ENCODE data around the gene LAMP2.
"Not testable (repeated sequence)": the region's sequence is repeated elsewhere in the genome, so short reads cannot be mapped to it uniquely, and the experiment has no call there.

DNA sequence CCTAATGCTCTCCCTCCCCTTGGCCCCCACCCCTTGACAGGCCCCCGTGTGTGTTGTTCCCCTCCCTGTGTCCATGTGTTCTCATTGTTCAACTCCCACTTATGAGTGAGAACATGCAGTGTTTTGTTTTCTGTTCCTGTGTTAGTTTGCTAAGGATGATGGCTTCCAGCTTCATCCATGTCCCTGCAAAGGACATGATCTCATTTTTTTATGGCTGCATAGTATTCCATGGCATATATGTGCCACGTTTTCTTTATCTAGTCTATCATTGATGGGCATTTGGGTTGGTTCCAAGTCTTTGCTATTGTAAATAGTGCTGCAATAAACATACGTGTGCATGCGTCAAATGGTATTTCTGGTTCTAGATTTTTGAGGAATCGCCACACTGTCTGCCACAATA, 561 bp upstream of the LAMP2 start:
- TF ChIP-seq, protein P1, sequence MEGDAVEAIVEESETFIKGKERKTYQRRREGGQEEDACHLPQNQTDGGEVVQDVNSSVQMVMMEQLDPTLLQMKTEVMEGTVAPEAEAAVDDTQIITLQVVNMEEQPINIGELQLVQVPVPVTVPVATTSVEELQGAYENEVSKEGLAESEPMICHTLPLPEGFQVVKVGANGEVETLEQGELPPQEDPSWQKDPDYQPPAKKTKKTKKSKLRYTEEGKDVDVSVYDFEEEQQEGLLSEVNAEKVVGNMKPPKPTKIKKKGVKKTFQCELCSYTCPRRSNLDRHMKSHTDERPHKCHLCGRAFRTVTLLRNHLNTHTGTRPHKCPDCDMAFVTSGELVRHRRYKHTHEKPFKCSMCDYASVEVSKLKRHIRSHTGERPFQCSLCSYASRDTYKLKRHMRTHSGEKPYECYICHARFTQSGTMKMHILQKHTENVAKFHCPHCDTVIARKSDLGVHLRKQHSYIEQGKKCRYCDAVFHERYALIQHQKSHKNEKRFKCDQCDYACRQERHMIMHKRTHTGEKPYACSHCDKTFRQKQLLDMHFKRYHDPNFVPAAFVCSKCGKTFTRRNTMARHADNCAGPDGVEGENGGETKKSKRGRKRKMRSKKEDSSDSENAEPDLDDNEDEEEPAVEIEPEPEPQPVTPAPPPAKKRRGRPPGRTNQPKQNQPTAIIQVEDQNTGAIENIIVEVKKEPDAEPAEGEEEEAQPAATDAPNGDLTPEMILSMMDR (IDR thresholded peaks at IDR 0.05; ENCODE audit: extremely low read depth in 1 of 2, insufficient read depth in 1 of 2, low read depth in 1 of 2, low read length in 2 of 2) = not testable (repeated sequence)
- TF ChIP-seq EZH2 (IDR thresholded peaks at IDR 0.05; ENCODE audit: borderline replicate concordance, low read depth, low read length, severe bottlenecking); MAX (IDR thresholded peaks at IDR 0.05; ENCODE audit: insufficient read depth, insufficient read length); POLR2A (IDR thresholded peaks at IDR 0.05; ENCODE audit: low read depth, low read length); JUN (IDR thresholded peaks at IDR 0.05; ENCODE audit: borderline replicate concordance, insufficient read depth, insufficient read length, low read depth): not testable (repeated sequence)

Measured in endothelial cell of umbilical vein (primary cell).